GM23338 (cell line): ENCODE results near the gene EVX2.

Source experiments
- EZH2 ChIP-seq: fragments of 200-600 bp; sonication (generic); IDR thresholded peaks from one replicate; pipeline ENCODE4 v1.8.0; 2017; ENCODE audit warnings: antibody characterized with exemption, mild to moderate bottlenecking, low read depth; ENCODE audit not compliant: unreplicated experiment
- POLR2AphosphoS5 ChIP-seq: IDR thresholded peaks from 2 replicates; pipeline ENCODE4 v1.6.1; 2016; ENCODE audit warnings: antibody characterized with exemption, low read depth
- TF ChIP-seq, protein P1 (sequence below), 2 experiments: fragments of 200-600 bp in 1 of 2; sonication (generic) in 1 of 2; conservative IDR thresholded peaks; 2 replicates each; pipeline versions ENCODE4 v1.5.1 to v1.6.1; 2016 to 2017; ENCODE audit warnings: antibody characterized with exemption in 2 of 2, low read depth in 2 of 2, mild to moderate bottlenecking in 2 of 2, moderate library complexity in 1 of 2
- TF ChIP-seq, protein P2 (sequence below): IDR thresholded peaks from one replicate; pipeline ENCODE4 v1.6.1; 2018; ENCODE audit warnings: antibody characterized with exemption; ENCODE audit not compliant: unreplicated experiment

DNA sequence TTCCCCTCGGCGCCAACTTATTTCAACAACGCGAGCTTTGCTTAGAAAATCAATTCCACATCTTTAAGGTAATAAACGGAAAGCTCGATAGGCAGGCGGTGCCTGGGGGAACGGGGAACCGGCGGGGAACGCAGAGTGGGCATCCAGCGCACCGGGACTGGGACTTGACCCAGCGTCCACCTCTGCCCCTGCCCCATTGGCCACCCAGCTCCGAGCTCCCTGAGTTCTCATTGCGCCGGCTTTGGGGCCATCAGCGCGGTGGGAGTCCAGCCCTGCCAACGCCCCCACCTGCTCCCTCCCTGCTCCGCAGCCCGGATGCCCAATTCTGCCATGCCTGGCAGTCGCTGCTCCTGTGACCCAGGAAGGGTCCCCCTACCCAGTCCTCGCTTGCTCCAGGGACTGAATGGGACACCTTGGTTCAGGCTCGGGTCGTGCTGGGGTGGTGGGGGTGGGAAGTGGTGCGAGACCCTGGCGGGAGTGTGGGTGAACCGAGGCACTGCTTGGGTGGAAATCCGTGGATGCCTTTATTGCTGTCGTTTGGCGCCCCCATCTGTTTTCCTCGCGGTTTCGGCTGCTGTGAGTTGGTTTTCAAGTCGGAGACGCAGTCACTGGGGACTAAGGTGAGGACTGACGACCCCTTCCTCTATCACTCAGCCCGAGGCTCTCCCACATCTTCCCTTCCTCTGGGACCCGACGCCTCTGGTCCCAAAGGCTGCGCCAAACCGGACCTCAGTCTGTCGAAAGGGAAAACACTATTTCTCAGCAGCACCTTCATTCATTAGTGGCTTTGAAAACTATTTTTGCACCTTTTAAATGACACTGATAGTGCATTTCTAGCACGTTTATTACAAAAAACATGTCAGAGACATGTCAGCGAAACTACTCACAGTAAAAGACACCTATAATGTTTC lies 2.4 kb upstream of the EVX2 start:
- TF ChIP-seq, protein P1, sequence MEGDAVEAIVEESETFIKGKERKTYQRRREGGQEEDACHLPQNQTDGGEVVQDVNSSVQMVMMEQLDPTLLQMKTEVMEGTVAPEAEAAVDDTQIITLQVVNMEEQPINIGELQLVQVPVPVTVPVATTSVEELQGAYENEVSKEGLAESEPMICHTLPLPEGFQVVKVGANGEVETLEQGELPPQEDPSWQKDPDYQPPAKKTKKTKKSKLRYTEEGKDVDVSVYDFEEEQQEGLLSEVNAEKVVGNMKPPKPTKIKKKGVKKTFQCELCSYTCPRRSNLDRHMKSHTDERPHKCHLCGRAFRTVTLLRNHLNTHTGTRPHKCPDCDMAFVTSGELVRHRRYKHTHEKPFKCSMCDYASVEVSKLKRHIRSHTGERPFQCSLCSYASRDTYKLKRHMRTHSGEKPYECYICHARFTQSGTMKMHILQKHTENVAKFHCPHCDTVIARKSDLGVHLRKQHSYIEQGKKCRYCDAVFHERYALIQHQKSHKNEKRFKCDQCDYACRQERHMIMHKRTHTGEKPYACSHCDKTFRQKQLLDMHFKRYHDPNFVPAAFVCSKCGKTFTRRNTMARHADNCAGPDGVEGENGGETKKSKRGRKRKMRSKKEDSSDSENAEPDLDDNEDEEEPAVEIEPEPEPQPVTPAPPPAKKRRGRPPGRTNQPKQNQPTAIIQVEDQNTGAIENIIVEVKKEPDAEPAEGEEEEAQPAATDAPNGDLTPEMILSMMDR (conservative IDR thresholded peaks at IDR 0.05; ENCODE audit: low read depth in 2 of 2), result peak; percentile 69 to 72
- TF ChIP-seq, protein P2, sequence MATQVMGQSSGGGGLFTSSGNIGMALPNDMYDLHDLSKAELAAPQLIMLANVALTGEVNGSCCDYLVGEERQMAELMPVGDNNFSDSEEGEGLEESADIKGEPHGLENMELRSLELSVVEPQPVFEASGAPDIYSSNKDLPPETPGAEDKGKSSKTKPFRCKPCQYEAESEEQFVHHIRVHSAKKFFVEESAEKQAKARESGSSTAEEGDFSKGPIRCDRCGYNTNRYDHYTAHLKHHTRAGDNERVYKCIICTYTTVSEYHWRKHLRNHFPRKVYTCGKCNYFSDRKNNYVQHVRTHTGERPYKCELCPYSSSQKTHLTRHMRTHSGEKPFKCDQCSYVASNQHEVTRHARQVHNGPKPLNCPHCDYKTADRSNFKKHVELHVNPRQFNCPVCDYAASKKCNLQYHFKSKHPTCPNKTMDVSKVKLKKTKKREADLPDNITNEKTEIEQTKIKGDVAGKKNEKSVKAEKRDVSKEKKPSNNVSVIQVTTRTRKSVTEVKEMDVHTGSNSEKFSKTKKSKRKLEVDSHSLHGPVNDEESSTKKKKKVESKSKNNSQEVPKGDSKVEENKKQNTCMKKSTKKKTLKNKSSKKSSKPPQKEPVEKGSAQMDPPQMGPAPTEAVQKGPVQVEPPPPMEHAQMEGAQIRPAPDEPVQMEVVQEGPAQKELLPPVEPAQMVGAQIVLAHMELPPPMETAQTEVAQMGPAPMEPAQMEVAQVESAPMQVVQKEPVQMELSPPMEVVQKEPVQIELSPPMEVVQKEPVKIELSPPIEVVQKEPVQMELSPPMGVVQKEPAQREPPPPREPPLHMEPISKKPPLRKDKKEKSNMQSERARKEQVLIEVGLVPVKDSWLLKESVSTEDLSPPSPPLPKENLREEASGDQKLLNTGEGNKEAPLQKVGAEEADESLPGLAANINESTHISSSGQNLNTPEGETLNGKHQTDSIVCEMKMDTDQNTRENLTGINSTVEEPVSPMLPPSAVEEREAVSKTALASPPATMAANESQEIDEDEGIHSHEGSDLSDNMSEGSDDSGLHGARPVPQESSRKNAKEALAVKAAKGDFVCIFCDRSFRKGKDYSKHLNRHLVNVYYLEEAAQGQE, result no peak
- TF ChIP-seq EZH2 (peak; percentile 80), POLR2AphosphoS5 (no peak)
